Measurements from ENCODE around the gene KREMEN2. TPM values are rescaled to one million over a fixed set of nuclear protein-coding genes. Genes with fewer than 3 reads are reported as not detected.

The KREMEN2 gene
- total RNA-seq, 2 donors from 2014 or later = 1.4 to 4.0 TPM

- H3K36me3 ChIP-seq = no peaks in the 10 kb centered on the region
- WGBS = 66% methylated on average over 29 of the region's 31 CpGs
- H3K4me1 ChIP-seq (replicated peaks) = no peaks in the 10 kb centered on the region
- no peaks in the 10 kb centered on the region for H3K27me3 ChIP-seq (replicated peaks; ENCODE audit: insufficient read depth)
- H3K27ac ChIP-seq = no peak overlapping the region
- H3K9me3 ChIP-seq = no peaks in the 10 kb centered on the region
- no peak overlapping the region for H3K4me3 ChIP-seq
- DNase-seq (ENCODE audit: low spot score) = no peak
- no peak for TF ChIP-seq POLR2AphosphoS5 (IDR thresholded peaks at IDR 0.05)
- no peak for TF ChIP-seq POLR2A (IDR thresholded peaks at IDR 0.05)
- TF ChIP-seq CTCF (IDR thresholded peaks at IDR 0.05) = no peak
- intact Hi-C loops (cut with DNase I) = no loop called here
Measured at GRCh38 chr16:2953706-2954627, 10.1 kb upstream of the KREMEN2 start.

GRCh38 chr16:2954656-2955381 is 9.3 kb upstream of the KREMEN2 start:
- no peak for TF ChIP-seq POLR2AphosphoS5 (IDR thresholded peaks at IDR 0.05)
- no peak for TF ChIP-seq CTCF (IDR thresholded peaks at IDR 0.05)
- no peak for TF ChIP-seq POLR2A (IDR thresholded peaks at IDR 0.05)
- DNase-seq (ENCODE audit: low spot score) = no peak

GRCh38 chr16:2955438-2955778 is 8.7 kb upstream of the KREMEN2 start:
- H3K4me3 ChIP-seq = no peak overlapping the region
- no peaks in the 10 kb centered on the region for H3K27me3 ChIP-seq (replicated peaks; ENCODE audit: insufficient read depth)
- no peak for TF ChIP-seq POLR2AphosphoS5 (IDR thresholded peaks at IDR 0.05)
- TF ChIP-seq POLR2A (IDR thresholded peaks at IDR 0.05) = no peak
- TF ChIP-seq CTCF (IDR thresholded peaks at IDR 0.05) = no peak
- no peaks in the 10 kb centered on the region for H3K9me3 ChIP-seq
- no peak overlapping the region for H3K27ac ChIP-seq
- DNase-seq (ENCODE audit: low spot score) = no peak
- intact Hi-C loops (cut with DNase I) = no loop called here
- 47% methylated on average over 9 of the region's 10 CpGs for WGBS
- H3K4me1 ChIP-seq (replicated peaks) = no peaks in the 10 kb centered on the region
- H3K36me3 ChIP-seq = no peaks in the 10 kb centered on the region

More at GRCh38 chr16:2954656-2955381, 9.3 kb upstream of the KREMEN2 start:
- Histone ChIP-seq H3K27me3 (replicated peaks; ENCODE audit: insufficient read depth) (no peaks in the 10 kb centered on the region), H3K4me1 (replicated peaks) (no peaks in the 10 kb centered on the region), H3K27ac (no peak overlapping the region), H3K4me3 (no peak overlapping the region), H3K36me3 (no peaks in the 10 kb centered on the region), H3K9me3 (no peaks in the 10 kb centered on the region)
- WGBS = 42% methylated on average over 26 of the region's 26 CpGs
- intact Hi-C loops (cut with DNase I) = no loop called here

- Histone ChIP-seq H3K27ac (no peak overlapping the region), H3K4me3 (no peak overlapping the region), H3K27me3 (replicated peaks; ENCODE audit: insufficient read depth) (no peaks in the 10 kb centered on the region), H3K36me3 (no peaks in the 10 kb centered on the region), H3K4me1 (replicated peaks) (no peaks in the 10 kb centered on the region), H3K9me3 (no peaks in the 10 kb centered on the region)
- no peak for DNase-seq (ENCODE audit: low spot score)
- WGBS = 41% methylated on average over 21 of the region's 21 CpGs
- no peak for TF ChIP-seq POLR2AphosphoS5 (IDR thresholded peaks at IDR 0.05)
- no peak for TF ChIP-seq CTCF (IDR thresholded peaks at IDR 0.05)
- TF ChIP-seq POLR2A (IDR thresholded peaks at IDR 0.05) = no peak
- intact Hi-C loops (cut with DNase I) = no loop called here
Measured at GRCh38 chr16:2955779-2956578, 8.1 kb upstream of the KREMEN2 start.

Measured in prostate gland (tissue), 2 donors.